ENCODE measurements around the gene RND3.

Gene RND3

GRCh38 chr2:150432312-150432625 lies 55.2 kb downstream of the RND3 start:
- no peak for DNase-seq

- DNase-seq, result no peak
Observed at GRCh38 chr2:150431561-150432311, 55.7 kb downstream of the RND3 start.

DNA sequence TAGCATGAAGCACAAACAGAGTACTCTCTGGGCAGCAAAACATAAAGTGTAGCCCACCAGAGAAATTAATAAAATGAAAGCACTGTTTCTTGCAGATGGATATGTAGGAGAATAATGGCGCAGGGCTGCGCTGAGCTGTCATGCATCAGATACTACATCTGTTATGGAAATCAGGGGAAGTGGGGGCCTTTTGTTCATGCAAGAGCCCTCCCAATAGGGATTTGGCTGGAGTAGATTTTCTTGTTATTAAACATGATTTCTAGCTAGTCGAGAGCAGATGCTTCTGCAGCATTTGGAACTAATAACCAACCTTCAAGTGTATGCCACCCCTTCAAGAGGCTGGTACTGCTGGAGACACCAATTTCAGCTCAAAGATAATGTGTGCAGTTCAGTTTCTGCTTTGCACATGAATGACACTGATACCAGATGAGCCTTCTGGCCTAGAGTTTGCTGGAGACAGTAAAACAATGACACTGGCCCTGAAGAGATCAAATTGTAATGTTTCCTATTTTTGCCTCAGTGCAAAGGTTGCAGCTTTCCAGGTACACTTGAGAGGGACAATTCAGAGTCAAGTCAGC lies 58.0 kb downstream of the RND3 start:
- DNase-seq, result peak; percentile 67

DNA sequence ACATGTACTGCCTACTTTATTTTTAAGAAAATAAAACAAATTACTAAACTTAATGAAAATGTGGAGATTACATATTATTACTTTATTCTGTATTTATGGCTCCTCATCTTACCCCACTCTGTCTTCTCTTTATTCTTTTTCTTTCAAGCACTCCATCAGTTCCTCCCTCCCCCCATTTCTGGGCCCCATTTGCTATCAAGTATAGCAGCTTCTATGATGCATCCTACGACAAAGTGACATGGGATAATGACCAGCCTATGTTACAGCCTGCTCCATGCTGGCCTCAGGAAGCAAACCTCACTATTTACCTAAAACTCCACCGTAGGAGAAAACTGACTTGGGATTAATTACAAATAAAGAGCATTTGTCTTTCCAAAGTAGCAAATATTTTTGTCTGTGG lies 58.8 kb downstream of the RND3 start:
- peak; percentile 40 for DNase-seq

DNA sequence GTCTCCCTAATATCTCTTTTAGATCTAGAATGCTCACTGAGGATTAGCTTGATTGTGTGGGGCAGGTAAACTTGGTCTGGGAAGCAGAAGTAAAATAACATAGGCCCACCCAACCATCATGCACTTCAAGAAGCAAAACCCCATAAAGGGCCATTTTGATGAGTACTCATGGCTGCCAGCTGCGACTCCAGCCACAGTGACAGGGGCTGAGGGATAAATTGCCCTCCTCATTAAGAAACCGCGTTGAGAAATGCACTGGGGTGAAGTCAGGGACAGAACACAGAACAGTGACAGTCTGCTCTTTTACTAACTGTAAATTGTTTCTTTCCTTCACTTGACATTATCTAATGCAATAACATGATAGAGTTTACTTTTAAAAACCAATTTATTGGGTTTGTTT lies 60.2 kb downstream of the RND3 start:
- peak; percentile 71 for DNase-seq

- no peak for DNase-seq
Observed at GRCh38 chr2:150426724-150427123, 60.7 kb downstream of the RND3 start.

- DNase-seq, result no peak
Observed at GRCh38 chr2:150426315-150426714, 61.2 kb downstream of the RND3 start.

DNA sequence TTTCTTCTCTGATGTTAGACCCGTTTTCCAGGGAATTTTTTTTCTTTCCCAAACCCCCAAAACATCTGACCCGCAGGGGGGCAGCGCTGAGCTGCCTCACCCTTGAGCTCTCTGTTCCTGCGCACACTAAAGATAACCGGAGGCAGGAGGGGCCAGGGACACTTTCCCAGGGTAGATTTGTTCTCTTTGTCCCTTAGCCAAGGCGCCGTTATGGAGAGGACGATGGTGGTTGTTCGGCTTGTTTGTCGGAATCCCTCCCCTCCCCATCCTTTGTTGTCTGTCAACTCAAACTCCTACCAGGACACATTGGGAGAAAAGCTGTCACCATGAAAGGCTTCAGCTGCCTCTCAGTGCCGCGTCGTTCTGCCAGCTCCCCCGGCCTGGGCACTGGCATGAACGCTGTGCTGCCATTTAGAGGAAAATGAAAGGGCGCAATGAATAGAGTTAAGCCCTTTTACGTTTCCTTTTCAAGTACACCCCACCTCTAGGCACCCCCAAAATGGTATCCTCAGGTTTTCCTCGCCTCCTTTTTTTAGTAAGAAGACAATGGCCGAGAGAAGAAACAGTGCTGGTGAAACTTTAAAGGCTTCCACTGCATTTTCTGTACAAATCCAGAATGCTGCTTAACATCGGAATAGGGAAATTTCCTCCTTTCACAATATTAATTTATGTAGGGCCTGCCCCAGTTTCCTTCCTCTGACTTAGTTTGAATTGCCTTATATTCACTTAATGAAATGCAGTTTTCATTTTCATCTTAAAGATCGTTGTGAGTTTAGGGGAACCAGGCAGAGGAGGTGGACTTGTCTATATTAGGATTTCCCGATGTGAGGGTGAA lies 62.1 kb downstream of the RND3 start:
- peak; percentile 35 for DNase-seq

- DNase-seq, result peak; percentile 57
Observed at GRCh38 chr2:150424406-150424805, 63.1 kb downstream of the RND3 start.

DNA sequence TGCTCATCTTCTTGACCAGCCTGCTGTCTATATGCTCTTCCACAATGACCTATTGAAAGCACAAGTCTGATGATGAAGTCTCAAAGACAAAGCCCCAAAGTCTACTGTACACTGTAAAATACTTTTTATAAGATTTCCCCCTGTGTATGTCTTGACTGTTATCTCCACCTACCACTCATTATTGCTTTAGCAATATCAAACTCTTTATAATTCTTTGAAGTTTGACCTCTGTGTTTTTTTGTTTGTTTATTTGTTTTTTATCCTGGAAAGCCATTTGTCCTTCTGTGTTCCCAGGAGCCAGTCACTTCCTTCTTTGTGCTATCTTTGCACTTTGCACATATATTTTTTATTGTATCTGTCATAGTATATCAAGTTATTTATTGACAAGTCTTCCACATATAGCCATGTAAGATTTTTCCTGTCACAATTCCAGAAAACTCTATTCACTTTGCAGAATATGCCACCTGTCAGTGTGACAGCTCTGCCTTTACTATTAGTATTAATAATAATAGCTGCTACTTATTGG lies 66.3 kb downstream of the RND3 start:
- DNase-seq, result no peak

DNA sequence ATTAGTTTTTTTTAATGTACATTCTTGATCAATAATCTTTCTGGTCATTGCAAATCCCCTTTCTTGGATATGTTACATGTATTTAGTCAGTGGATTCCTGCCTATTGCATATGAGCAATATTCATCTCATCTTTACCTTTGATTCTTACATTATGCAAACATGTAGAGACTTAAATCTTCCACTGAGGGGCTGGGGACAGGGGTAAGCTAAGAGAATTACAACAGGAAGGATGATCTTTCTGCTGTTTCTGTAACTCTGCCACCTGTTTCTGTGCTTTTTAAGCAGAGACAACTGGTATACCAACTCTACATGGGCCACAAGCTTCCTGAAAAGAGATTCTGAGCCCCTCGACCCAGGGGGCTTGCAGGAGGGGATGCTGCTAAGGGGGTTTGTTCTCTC lies 68.6 kb downstream of the RND3 start:
- no peak for DNase-seq
